GM19193 (cell line): Measurements from ENCODE around the gene CDH26.

Source experiments
- POLR2A ChIP-seq: IDR thresholded peaks from 4 replicates; pipeline ENCODE4 v1.6.1; 2011; ENCODE audit not compliant: insufficient read depth, insufficient read length; ENCODE audit errors: extremely low read depth

CDH26 gene

GRCh38 chr20:60063739-60064380 lies 105.6 kb downstream of the CDH26 start:
- TF ChIP-seq POLR2A = no peak
